OCI-LY3 (cell line): Measurements from ENCODE around the gene KCNMA1.

ENCODE experiments used
- H2AFZ ChIP-seq: fragments of 200-600, 300-600 bp; shearing (Covaris generic); 2 replicates; pipeline ENCODE4 v1.6.0; 2014; ENCODE audit warnings: antibody characterized with exemption, low read depth, low read length
- H3K27ac ChIP-seq: fragments of 200-600, 300-600 bp; sonication (generic); 2 replicates; pipeline ENCODE4 v1.5.1; 2014; ENCODE audit warnings: mild to moderate bottlenecking, low read length, moderate library complexity, mixed read lengths
- H3K27me3 ChIP-seq: fragments of 200-600, 300-600 bp; sonication (generic); 2 replicates; pipeline ENCODE4 v1.6.1; 2014; ENCODE audit warnings: low read depth, low read length, mixed read lengths
- H3K36me3 ChIP-seq: fragments of 200-600, 300-600 bp; sonication (generic); replicated peaks from 2 replicates; pipeline ENCODE3; 2014; ENCODE audit warnings: low read depth, low read length, mixed read lengths
- H3K4me1 ChIP-seq: fragments of 300-600, 200-600 bp; sonication (generic); 2 replicates; pipeline ENCODE4 v1.6.1; 2014; ENCODE audit warnings: low read length, mixed read lengths
- H3K4me2 ChIP-seq: fragments of 200-600, 300-600 bp; sonication (generic); 2 replicates; pipeline ENCODE4 v1.6.1; 2014; ENCODE audit warnings: low read length, mixed read lengths
- H3K4me3 ChIP-seq: fragments of 300-600, 200-600 bp; sonication (generic); 2 replicates; pipeline ENCODE4 v1.5.1; 2014; ENCODE audit warnings: antibody characterized with exemption, mild to moderate bottlenecking, low read length, moderate library complexity
- H3K79me2 ChIP-seq: fragments of 300-600, 200-600 bp; shearing (Covaris generic); 2 replicates; pipeline ENCODE4 v1.6.1; 2014; ENCODE audit warnings: mild to moderate bottlenecking, low read length, mixed read lengths
- H3K9ac ChIP-seq: fragments of 300-600, 200-600 bp; shearing (Covaris generic); 2 replicates; pipeline ENCODE4 v1.6.0; 2014; ENCODE audit warnings: mild to moderate bottlenecking, low read length, moderate library complexity
- H3K9me3 ChIP-seq: fragments of 200-600, 300-600 bp; shearing (Covaris generic); 2 replicates; pipeline ENCODE4 v1.6.1; 2014; ENCODE audit warnings: low read length, mixed read lengths; ENCODE audit not compliant: insufficient read depth
- H4K20me1 ChIP-seq: fragments of 200-600, 300-600 bp; sonication (generic); 2 replicates; pipeline ENCODE4 v1.6.1; 2016; ENCODE audit warnings: low read length, mixed read lengths; ENCODE audit not compliant: insufficient read depth
- EZH2phosphoT487 ChIP-seq: fragments of 200-600 bp; shearing (Covaris generic); IDR thresholded peaks from 2 replicates; pipeline ENCODE4 v1.6.1; 2018; ENCODE audit warnings: antibody characterized with exemption, mixed run types, low read depth
- TF ChIP-seq, protein P1 (sequence below): fragments of 200-600, 300-600 bp; sonication (generic); IDR thresholded peaks from 2 replicates; pipeline ENCODE4 v1.5.1; 2014; ENCODE audit warnings: antibody characterized with exemption, low read length, low read depth

The KCNMA1 gene

DNA sequence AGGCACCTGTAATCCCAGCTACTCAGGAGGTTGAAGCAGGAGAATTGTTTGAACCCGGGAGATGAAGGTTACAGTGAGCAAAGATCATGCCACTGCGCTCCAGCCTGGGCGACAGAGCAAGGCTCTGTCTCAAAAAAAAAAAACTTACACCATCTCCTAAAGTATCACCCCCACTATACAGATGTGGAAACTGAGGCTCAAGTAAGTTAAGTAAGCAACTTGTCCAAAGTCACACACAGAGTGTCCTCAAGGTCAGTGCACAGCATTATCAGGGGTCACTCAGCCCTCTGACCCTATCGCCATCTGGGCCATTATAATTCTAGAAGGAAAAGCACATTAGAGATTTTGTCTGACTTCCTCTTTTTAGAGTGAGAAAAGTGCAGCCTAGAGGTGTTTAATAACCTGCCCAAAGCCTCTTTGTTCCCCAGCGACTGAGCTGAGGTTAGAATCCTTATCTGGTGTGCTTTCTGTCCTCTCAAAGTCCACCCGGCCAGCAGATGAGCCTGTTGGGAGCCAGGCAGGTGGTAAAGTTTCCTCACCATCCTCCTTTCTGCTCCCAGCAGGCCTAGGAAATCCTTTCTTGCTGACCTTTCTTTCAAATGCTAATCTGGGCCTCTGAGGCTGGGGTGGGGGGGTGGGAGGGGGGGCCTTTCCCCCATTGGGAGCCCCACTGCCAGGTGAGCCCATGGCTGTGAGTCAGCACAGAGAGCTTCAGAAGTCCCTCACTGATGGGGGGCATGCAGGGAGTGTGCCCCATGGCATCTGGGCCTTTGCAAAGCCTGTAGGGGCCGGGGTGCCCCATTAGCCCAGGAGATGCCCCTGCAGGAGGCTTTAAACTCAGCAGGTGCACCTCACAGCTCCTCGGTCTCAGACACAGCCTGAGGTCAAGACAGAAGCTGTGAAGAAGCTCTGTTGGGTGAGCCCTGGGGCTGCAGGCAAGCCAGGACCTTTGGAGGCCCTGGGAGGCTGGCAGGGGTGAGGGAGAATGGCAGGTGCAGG is 12.0 kb upstream of the KCNMA1 start:
- peak overlapping the region; percentile 49 for H3K4me2 ChIP-seq
- H4K20me1 ChIP-seq = no peaks in the 10 kb centered on the region
- H3K9me3 ChIP-seq = peaks cover 7% of the 10 kb centered on the region
- H3K79me2 ChIP-seq = peaks cover 28% of the 10 kb centered on the region
- no peak overlapping the region for H2AFZ ChIP-seq
- H3K4me1 ChIP-seq = peaks cover 49% of the 10 kb centered on the region
- H3K27ac ChIP-seq = peak overlapping the region; percentile 87
- H3K27me3 ChIP-seq = no peaks in the 10 kb centered on the region
- H3K4me3 ChIP-seq = no peak overlapping the region
- H3K9ac ChIP-seq = peak overlapping the region; percentile 61
- TF ChIP-seq, protein P1, sequence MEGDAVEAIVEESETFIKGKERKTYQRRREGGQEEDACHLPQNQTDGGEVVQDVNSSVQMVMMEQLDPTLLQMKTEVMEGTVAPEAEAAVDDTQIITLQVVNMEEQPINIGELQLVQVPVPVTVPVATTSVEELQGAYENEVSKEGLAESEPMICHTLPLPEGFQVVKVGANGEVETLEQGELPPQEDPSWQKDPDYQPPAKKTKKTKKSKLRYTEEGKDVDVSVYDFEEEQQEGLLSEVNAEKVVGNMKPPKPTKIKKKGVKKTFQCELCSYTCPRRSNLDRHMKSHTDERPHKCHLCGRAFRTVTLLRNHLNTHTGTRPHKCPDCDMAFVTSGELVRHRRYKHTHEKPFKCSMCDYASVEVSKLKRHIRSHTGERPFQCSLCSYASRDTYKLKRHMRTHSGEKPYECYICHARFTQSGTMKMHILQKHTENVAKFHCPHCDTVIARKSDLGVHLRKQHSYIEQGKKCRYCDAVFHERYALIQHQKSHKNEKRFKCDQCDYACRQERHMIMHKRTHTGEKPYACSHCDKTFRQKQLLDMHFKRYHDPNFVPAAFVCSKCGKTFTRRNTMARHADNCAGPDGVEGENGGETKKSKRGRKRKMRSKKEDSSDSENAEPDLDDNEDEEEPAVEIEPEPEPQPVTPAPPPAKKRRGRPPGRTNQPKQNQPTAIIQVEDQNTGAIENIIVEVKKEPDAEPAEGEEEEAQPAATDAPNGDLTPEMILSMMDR = no peak
- TF ChIP-seq EZH2phosphoT487 = no peak
- peaks cover 41% of the 10 kb centered on the region for H3K36me3 ChIP-seq

- Histone ChIP-seq H3K27me3 (no peaks in the 10 kb centered on the region), H3K4me1 (peaks cover 58% of the 10 kb centered on the region), H3K9me3 (peaks cover 6% of the 10 kb centered on the region), H4K20me1 (no peaks in the 10 kb centered on the region), H3K4me2 (no peak overlapping the region), H2AFZ (no peak overlapping the region), H3K4me3 (no peak overlapping the region), H3K36me3 (peaks cover 43% of the 10 kb centered on the region), H3K9ac (no peak overlapping the region), H3K79me2 (peaks cover 28% of the 10 kb centered on the region), H3K27ac (no peak overlapping the region)
- no peak for TF ChIP-seq EZH2phosphoT487
- TF ChIP-seq, protein P1 = no peak
These were observed 10.9 kb upstream of the KCNMA1 start for GRCh38 chr10:77648472-77648871.

DNA sequence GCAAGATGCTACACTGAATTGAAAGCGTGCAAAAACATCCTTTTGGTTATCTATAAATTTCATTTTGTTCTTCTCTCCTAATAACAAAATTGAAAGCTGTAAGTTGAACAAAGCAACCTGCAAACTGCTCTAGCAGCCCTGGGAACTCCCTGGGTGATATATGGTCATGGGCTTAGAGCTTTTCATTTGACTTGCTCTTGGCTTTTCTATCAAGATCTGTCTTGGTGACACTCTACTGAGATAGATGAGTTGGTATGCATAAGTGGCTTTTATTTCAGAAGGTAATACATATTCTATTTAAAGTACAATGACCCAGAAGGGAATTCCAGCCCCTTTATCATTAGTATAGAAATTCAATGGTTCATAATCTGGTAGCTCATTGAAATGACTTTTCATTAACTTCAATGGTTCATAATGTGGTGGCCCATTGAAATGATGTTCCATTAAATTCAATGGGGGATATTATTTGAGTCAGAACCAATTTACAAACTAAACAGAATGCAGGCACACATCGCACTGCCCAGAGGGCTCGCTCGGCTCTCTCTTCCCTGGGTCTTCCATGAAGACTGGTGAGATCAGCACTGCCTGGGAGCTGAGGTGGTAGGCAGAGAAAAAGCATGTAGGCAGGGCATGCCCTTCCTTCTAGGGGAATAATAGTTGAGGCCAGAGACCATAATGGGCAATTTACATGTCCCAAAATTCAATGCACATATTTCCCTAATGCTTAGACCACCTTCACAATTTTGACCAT is 10.1 kb upstream of the KCNMA1 start:
- no peaks in the 10 kb centered on the region for H3K9me3 ChIP-seq
- no peak overlapping the region for H3K4me3 ChIP-seq
- no peaks in the 10 kb centered on the region for H3K27me3 ChIP-seq
- peaks cover 58% of the 10 kb centered on the region for H3K4me1 ChIP-seq
- TF ChIP-seq, protein P1 = no peak
- no peak for TF ChIP-seq EZH2phosphoT487
- peaks cover 28% of the 10 kb centered on the region for H3K79me2 ChIP-seq
- peaks cover 36% of the 10 kb centered on the region for H3K36me3 ChIP-seq
- no peak overlapping the region for H2AFZ ChIP-seq
- H4K20me1 ChIP-seq = no peaks in the 10 kb centered on the region
- no peak overlapping the region for H3K9ac ChIP-seq
- no peak overlapping the region for H3K4me2 ChIP-seq
- H3K27ac ChIP-seq = no peak overlapping the region
